Stimulated activated CD4-positive, alpha-beta T cell treated with anti-CD3 and anti-CD28 coated beads, Interleukin-12 subunit alpha, Interleukin-12 subunit beta, amount 100 ng/mL, for 4 hours (primary cell): Measurements from ENCODE around the gene RGS1.

Source experiments
- DNase-seq: peaks from one replicate; pipeline ENCODE4 v3.0.0-alpha.2; 2020

RGS1 gene

GRCh38 chr1:192627901-192628300 is 52.3 kb downstream of the RGS1 start:
- no peak for DNase-seq

GRCh38 chr1:192628396-192629057 is 53.0 kb downstream of the RGS1 start:
- no peak for DNase-seq

GRCh38 chr1:192629612-192630011 is 54.0 kb downstream of the RGS1 start:
- DNase-seq = no peak
